CD1c-positive myeloid dendritic cell (primary cell): ENCODE data around the gene FGFR1OP2.

Experiments used
- DNase-seq: peaks from one replicate; pipeline ENCODE4 v3.0.0-alpha.2; 2016; ENCODE audit errors: extremely low spot score

The FGFR1OP2 gene

GRCh38 chr12:27003421-27004381 is 65.4 kb downstream of the FGFR1OP2 start:
- no peak for DNase-seq

GRCh38 chr12:27005495-27005894 is 67.2 kb downstream of the FGFR1OP2 start:
- no peak for DNase-seq

- DNase-seq: peak; percentile 6
Measured at GRCh38 chr12:27006797-27007467, 68.7 kb downstream of the FGFR1OP2 start.

- peak; percentile 16 for DNase-seq
Measured at GRCh38 chr12:27008081-27008480, 69.8 kb downstream of the FGFR1OP2 start.

- peak; percentile 18 for DNase-seq
Measured at GRCh38 chr12:27009881-27010301, 71.6 kb downstream of the FGFR1OP2 start.

GRCh38 chr12:27012239-27012981 is 74.1 kb downstream of the FGFR1OP2 start:
- DNase-seq: no peak

GRCh38 chr12:27012982-27013255 is 74.6 kb downstream of the FGFR1OP2 start:
- DNase-seq: no peak

- no peak for DNase-seq
Measured at GRCh38 chr12:27013611-27014084, 75.4 kb downstream of the FGFR1OP2 start.

GRCh38 chr12:27014085-27014858 is 76.0 kb downstream of the FGFR1OP2 start, which contains the start of gene TM7SF3:
Gene TM7SF3, minus strand, starts transcription at chr12:27014384. Its CDS starts 216 bp downstream, at chr12:27014168.
- DNase-seq: peak; percentile 98

GRCh38 chr12:27014859-27015729 is 76.8 kb downstream of the FGFR1OP2 start:
- peak; percentile 37 for DNase-seq

- peak; percentile 59 for DNase-seq
Measured at GRCh38 chr12:27015730-27016076, 77.4 kb downstream of the FGFR1OP2 start.
